ENCODE measurements around the gene PIGL.

- TF ChIP-seq CTCF (IDR thresholded peaks at IDR 0.05) (no peak), EZH2 (IDR thresholded peaks at IDR 0.05; ENCODE audit: borderline replicate concordance, insufficient read depth, low read depth, low read length, poor library complexity, severe bottlenecking) (no peak)
These were observed 4.2 kb upstream of the PIGL start for GRCh38 chr17:16212793-16213192.

Data from B cell (primary cell).